Smooth muscle cell (in vitro differentiated cells): ENCODE results near the gene OR6F1. TPM values are rescaled to one million over a fixed set of nuclear protein-coding genes. Genes with fewer than 3 reads are reported as not detected.

Experiments
- DNase-seq: peaks from one replicate; lab custom pipeline; 2025; ENCODE audit not compliant: unreplicated experiment; lab: John Stamatoyannopoulos, UW
- H2AFZ ChIP-seq: fragments of 200-600 bp; sonication (generic); 2 replicates; pipeline ENCODE4 v1.6.0; 2016; ENCODE audit warnings: antibody characterized with exemption, low read depth, mild to moderate bottlenecking
- H3F3A ChIP-seq: fragments of 200-600 bp; sonication (generic); 2 replicates; pipeline ENCODE4 v1.6.0; 2017; ENCODE audit warnings: antibody characterized with exemption, low read depth
- H3K27ac ChIP-seq: fragments of 200-600 bp; sonication (generic); 2 replicates; pipeline ENCODE4 v1.5.1; 2016; ENCODE audit warnings: low read depth, mild to moderate bottlenecking
- H3K27me3 ChIP-seq: fragments of 200-600 bp; sonication (generic); 2 replicates; pipeline ENCODE4 v1.6.1; 2016; ENCODE audit warnings: low read depth, mild to moderate bottlenecking
- H3K36me3 ChIP-seq: fragments of 200-600 bp; sonication (generic); 2 replicates; pipeline ENCODE4 v1.5.1; 2016; ENCODE audit warnings: low read depth
- H3K4me1 ChIP-seq: fragments of 200-600 bp; sonication (generic); 2 replicates; pipeline ENCODE4 v1.5.1; 2016; ENCODE audit warnings: low read depth
- H3K4me2 ChIP-seq: fragments of 200-600 bp; sonication (generic); 2 replicates; pipeline ENCODE4 v1.6.0; 2016; ENCODE audit warnings: mild to moderate bottlenecking
- H3K4me3 ChIP-seq: fragments of 200-600 bp; sonication (generic); 2 replicates; pipeline ENCODE4 v1.5.1; 2016; ENCODE audit warnings: mild to moderate bottlenecking
- H3K79me2 ChIP-seq: fragments of 200-600 bp; sonication (generic); 2 replicates; pipeline ENCODE4 v1.6.0; 2016; ENCODE audit warnings: low read depth, mild to moderate bottlenecking
- H3K9ac ChIP-seq: fragments of 200-600 bp; sonication (generic); 2 replicates; pipeline ENCODE4 v1.6.0; 2016; ENCODE audit warnings: low read depth
- H3K9me3 ChIP-seq: fragments of 200-600 bp; sonication (generic); replicated peaks from 2 replicates; pipeline ENCODE4 v1.5.1; 2016; ENCODE audit warnings: low read depth
- H4K20me1 ChIP-seq: fragments of 200-600 bp; sonication (generic); 2 replicates; pipeline ENCODE4 v1.6.0; 2016; ENCODE audit warnings: low read depth
- CTCF ChIP-seq: fragments of 200-600 bp; sonication (generic); IDR thresholded peaks from 2 replicates; pipeline ENCODE4 v1.5.1; 2017; ENCODE audit warnings: borderline replicate concordance, mild to moderate bottlenecking, antibody characterized with exemption; ENCODE audit not compliant: insufficient read depth, poor library complexity, severe bottlenecking
- WGBS: methylation state at CpG from one replicate; pipeline ENCODE4 v1.1.7; 2016; ENCODE audit warnings: low lambda C conversion rate; 5-methylcytosine and 5-hydroxymethylcytosine counted together
- polyA plus RNA-seq: library from polyadenylated mRNA; unstranded; fragments of >200 nt; fragmentation: Nextera tagmentation; extraction: Ambion mirVana; gene quantifications from 2 replicates; pipeline ENCODE4 v1.2.1, GENCODE V29; 2016
- total RNA-seq: library from RNA; depleted of rRNA; stranded (reverse); fragments of >200 nt; gene quantifications from 2 replicates; pipeline ENCODE4 v1.2.3, GENCODE V29; 2014

The OR6F1 gene
- total and polyA plus RNA-seq, 2 experiments from 2014 or later, result not detected

DNA sequence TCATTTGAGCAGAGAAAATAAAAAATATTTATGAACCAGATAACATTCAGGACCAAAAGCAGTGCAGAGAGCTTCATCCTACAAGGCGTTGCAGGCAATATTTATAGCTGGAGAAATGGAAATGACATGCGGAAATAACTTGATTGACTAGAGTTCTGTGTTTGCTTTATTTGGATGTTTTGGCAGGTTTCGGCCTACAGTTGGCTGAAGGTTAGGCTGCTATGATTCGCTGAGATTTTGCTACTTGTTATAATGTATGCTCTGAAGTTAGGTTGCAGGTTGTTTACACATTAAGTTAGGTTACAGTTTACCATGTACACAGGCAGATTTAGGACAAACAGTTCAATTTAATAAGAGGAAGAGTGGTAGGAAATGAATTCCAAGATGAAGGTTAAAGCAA is 36.3 kb downstream of the OR6F1 start:
- no peak overlapping the region for H2AFZ ChIP-seq
- no peaks in the 10 kb centered on the region for H3F3A ChIP-seq
- no peaks in the 10 kb centered on the region for H3K36me3 ChIP-seq
- H3K4me1 ChIP-seq, result no peaks in the 10 kb centered on the region
- no peak overlapping the region for H3K9ac ChIP-seq
- H3K79me2 ChIP-seq, result no peaks in the 10 kb centered on the region
- H3K27me3 ChIP-seq, result no peaks in the 10 kb centered on the region
- no peak for TF ChIP-seq CTCF
- WGBS, result 94% methylated on average over 4 of the region's 4 CpGs
- no peak overlapping the region for H3K27ac ChIP-seq
- no peak overlapping the region for H3K4me2 ChIP-seq
- H4K20me1 ChIP-seq, result no peaks in the 10 kb centered on the region
- H3K4me3 ChIP-seq, result no peak overlapping the region
- DNase-seq, result no peak
- H3K9me3 ChIP-seq, result no peaks in the 10 kb centered on the region

DNA sequence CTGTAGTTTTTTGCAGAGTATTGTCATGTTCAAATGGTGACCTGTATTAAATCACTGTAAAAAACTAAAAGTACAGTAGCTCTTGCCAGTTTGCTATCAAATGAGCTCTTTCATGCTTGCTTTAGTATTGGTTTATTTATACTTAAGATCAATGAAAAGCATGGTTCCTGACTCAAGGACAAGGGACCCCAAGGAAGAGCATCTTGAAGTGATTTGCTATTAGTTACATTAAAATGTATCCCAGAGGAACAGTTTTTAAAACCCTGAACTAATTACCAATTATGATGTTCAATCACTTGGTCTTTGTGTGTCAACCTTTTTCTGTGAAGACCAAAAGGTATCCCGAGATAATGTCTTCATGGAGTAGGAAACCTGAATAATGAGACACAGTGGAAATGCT is 36.8 kb downstream of the OR6F1 start, which contains the start of gene OR13G1:
Gene OR13G1, minus strand, starts transcription at position 101 of the 400 bp plus-strand sequence. CDS start 6,698 bp downstream, outside the sequence.
- no peaks in the 10 kb centered on the region for H3K36me3 ChIP-seq

GRCh38 chr1:247669225-247669624 is 47.2 kb downstream of the OR6F1 start:
- Histone ChIP-seq H3K9me3 (no peaks in the 10 kb centered on the region), H3K4me2 (no peak overlapping the region), H3K27ac (no peak overlapping the region), H3K9ac (no peak overlapping the region), H3K36me3 (no peaks in the 10 kb centered on the region), H3K27me3 (no peaks in the 10 kb centered on the region), H3F3A (no peaks in the 10 kb centered on the region), H3K4me3 (no peak overlapping the region), H2AFZ (no peak overlapping the region), H4K20me1 (no peaks in the 10 kb centered on the region), H3K79me2 (no peaks in the 10 kb centered on the region), H3K4me1 (no peaks in the 10 kb centered on the region)
- TF ChIP-seq CTCF, result no peak
- no peak for DNase-seq
- 62% methylated on average over 1 of the region's 1 CpG for WGBS

More for the DNA sequence above, 36.8 kb downstream of the OR6F1 start, which contains the start of gene OR13G1:
- WGBS, result 65% methylated on average over 1 of the region's 1 CpG
- no peak within 1 kb of the TSS for H3K4me2 ChIP-seq
- H3K27ac ChIP-seq, result no peak within 1 kb of the TSS
- H3K4me3 ChIP-seq, result no peak within 1 kb of the TSS
- no peak for DNase-seq
- H3K79me2 ChIP-seq, result no peaks in the 10 kb centered on the region
- no peaks in the 10 kb centered on the region for H3K27me3 ChIP-seq
- TF ChIP-seq CTCF, result no peak
- H3K4me1 ChIP-seq, result no peaks in the 10 kb centered on the region
- H3F3A ChIP-seq, result no peaks in the 10 kb centered on the region
- no peak within 1 kb of the TSS for H2AFZ ChIP-seq
- H3K9me3 ChIP-seq, result no peaks in the 10 kb centered on the region
- no peak within 1 kb of the TSS for H3K9ac ChIP-seq
- no peaks in the 10 kb centered on the region for H4K20me1 ChIP-seq

Other genes with a start within 250 kb of the OR6F1 start
- gene OR2C3, start 180.2 kb downstream of the OR6F1 start, total RNA-seq, result not detected in 2 replicates
- not detected in 2 replicates for gene OR2C3, start 180.2 kb downstream of the OR6F1 start, polyA plus RNA-seq
- not detected in 2 replicates for gene GCSAML, start 167.5 kb downstream of the OR6F1 start, total RNA-seq
- gene GCSAML, start 167.5 kb downstream of the OR6F1 start, polyA plus RNA-seq, result not detected in 2 replicates
- not detected in 2 replicates for gene OR2G2, start 128.3 kb downstream of the OR6F1 start, total RNA-seq
- not detected in 2 replicates for gene OR2G2, start 128.3 kb downstream of the OR6F1 start, polyA plus RNA-seq
- gene OR2G3, start 111.1 kb downstream of the OR6F1 start, total RNA-seq, result not detected in 2 replicates
- not detected in 2 replicates for gene OR2G3, start 111.1 kb downstream of the OR6F1 start, polyA plus RNA-seq
- not detected in 2 replicates for gene OR13G1, start 36.9 kb downstream of the OR6F1 start, total RNA-seq
- not detected in 2 replicates for gene OR13G1, start 36.9 kb downstream of the OR6F1 start, polyA plus RNA-seq
- gene OR14K1, start 22.0 kb upstream of the OR6F1 start, total RNA-seq, result not detected in 2 replicates
- not detected in 2 replicates for gene OR14K1, start 22.0 kb upstream of the OR6F1 start, polyA plus RNA-seq
- not detected in 2 replicates for gene OR14A2, start 31.5 kb upstream of the OR6F1 start, total RNA-seq
- gene OR14A2, start 31.5 kb upstream of the OR6F1 start, polyA plus RNA-seq, result not detected in 2 replicates
- gene OR1C1, start 43.9 kb upstream of the OR6F1 start, total RNA-seq, result not detected in 2 replicates
- not detected in 2 replicates for gene OR1C1, start 43.9 kb upstream of the OR6F1 start, polyA plus RNA-seq
- gene OR14A16, start 107.5 kb upstream of the OR6F1 start, total RNA-seq, result not detected in 2 replicates
- not detected in 2 replicates for gene OR14A16, start 107.5 kb upstream of the OR6F1 start, polyA plus RNA-seq
- gene OR11L1, start 125.2 kb upstream of the OR6F1 start, total RNA-seq, result not detected in 2 replicates
- not detected in 2 replicates for gene OR11L1, start 125.2 kb upstream of the OR6F1 start, polyA plus RNA-seq
- gene TRIM58, start 140.5 kb upstream of the OR6F1 start, total RNA-seq, result not detected in 2 replicates
- 0.37 TPM in 1 of 2 replicates, not detected in the other for gene TRIM58, start 140.5 kb upstream of the OR6F1 start, polyA plus RNA-seq
- 0.18 TPM in 1 of 2 replicates, not detected in the other for gene OR2W3, start 178.9 kb upstream of the OR6F1 start, total RNA-seq
- gene OR2W3, start 178.9 kb upstream of the OR6F1 start, polyA plus RNA-seq, result not detected in 2 replicates
- gene OR2T8, start 203.6 kb upstream of the OR6F1 start, total RNA-seq, result not detected in 2 replicates
- not detected in 2 replicates for gene OR2T8, start 203.6 kb upstream of the OR6F1 start, polyA plus RNA-seq
- gene OR2AJ1, start 208.2 kb upstream of the OR6F1 start, total RNA-seq, result not detected in 2 replicates
- not detected in 2 replicates for gene OR2AJ1, start 208.2 kb upstream of the OR6F1 start, polyA plus RNA-seq
- gene OR2L8, start 232.2 kb upstream of the OR6F1 start, total RNA-seq, result not detected in 2 replicates
- gene OR2L8, start 232.2 kb upstream of the OR6F1 start, polyA plus RNA-seq, result not detected in 2 replicates
- gene OR2AK2, start 248.6 kb upstream of the OR6F1 start, total RNA-seq, result not detected in 2 replicates
- not detected in 2 replicates for gene OR2AK2, start 248.6 kb upstream of the OR6F1 start, polyA plus RNA-seq